SK-N-SH treated with all-trans-retinoic acid at 6 μM for 48 hours (cell line): ENCODE data around the gene FTCD.

ENCODE experiments used
- ATAC-seq: fragments of 200-7000 bp; cut with Tn5 transposase; 3 replicates; pipeline ENCODE4 v1.9.1; 2020; ENCODE audit warnings: mild to moderate bottlenecking, moderate library complexity
- ARNTL ChIP-seq: fragments of 450-650 bp; formaldehyde crosslinking; IDR thresholded peaks from 2 replicates; pipeline ENCODE4 v1.5.0; 2020; ENCODE audit warnings: low read depth, mild to moderate bottlenecking, moderate library complexity, borderline replicate concordance
- CSDC2 ChIP-seq: fragments of 250-450 bp; sonication (Bioruptor Pico); IDR thresholded peaks from 2 replicates; pipeline ENCODE4 v1.5.0; 2020; ENCODE audit warnings: mild to moderate bottlenecking, moderate library complexity
- ESRRG ChIP-seq: fragments of 250-450 bp; sonication (Bioruptor Pico); IDR thresholded peaks from 2 replicates; pipeline ENCODE4 v1.6.1; 2021; ENCODE audit warnings: mild to moderate bottlenecking
- GLIS3 ChIP-seq: fragments of 250-450 bp; sonication (Bioruptor Pico); IDR thresholded peaks from 2 replicates; pipeline ENCODE4 v1.5.0; 2020; ENCODE audit warnings: mild to moderate bottlenecking, moderate library complexity
- OSR1 ChIP-seq: fragments of 250-450 bp; sonication (Bioruptor Pico); IDR thresholded peaks from 2 replicates; pipeline ENCODE4 v1.8.0; 2022; ENCODE audit warnings: moderate library complexity, mild to moderate bottlenecking, inconsistent platforms
- PPARA ChIP-seq: fragments of 250-450 bp; sonication (Bioruptor Pico); IDR thresholded peaks from 2 replicates; pipeline ENCODE4 v1.5.0; 2020; ENCODE audit warnings: mild to moderate bottlenecking, borderline replicate concordance
- SNAI2 ChIP-seq: fragments of 250-450 bp; sonication (Bioruptor Pico); IDR thresholded peaks from 2 replicates; pipeline ENCODE4 v1.5.0; 2020; ENCODE audit warnings: mild to moderate bottlenecking, moderate library complexity
- TCF4 ChIP-seq: fragments of 250-450 bp; sonication (Bioruptor Pico); IDR thresholded peaks from 2 replicates; pipeline ENCODE4 v1.8.0; 2021; ENCODE audit warnings: mild to moderate bottlenecking, moderate library complexity, borderline replicate concordance
- TOX ChIP-seq: fragments of 250-450 bp; sonication (Bioruptor Pico); IDR thresholded peaks from 2 replicates; pipeline ENCODE4 v1.8.0; 2021; ENCODE audit warnings: mild to moderate bottlenecking, moderate library complexity, borderline replicate concordance
- ZFP3 ChIP-seq: fragments of 250-450 bp; sonication (Bioruptor Pico); IDR thresholded peaks from 2 replicates; pipeline ENCODE4 v1.5.0; 2020; ENCODE audit warnings: mild to moderate bottlenecking, moderate library complexity
- ZFP30 ChIP-seq: fragments of 450-650 bp; formaldehyde crosslinking; IDR thresholded peaks from 2 replicates; pipeline ENCODE4 v1.5.0; 2022; ENCODE audit warnings: mild to moderate bottlenecking, moderate library complexity
- ZNF565 ChIP-seq: fragments of 450-650 bp; formaldehyde crosslinking; conservative IDR thresholded peaks from 2 replicates; pipeline ENCODE4 v1.5.0; 2020; ENCODE audit warnings: low read depth, mild to moderate bottlenecking, moderate library complexity
- ZNF70 ChIP-seq: fragments of 450-650 bp; formaldehyde crosslinking; IDR thresholded peaks from 2 replicates; pipeline ENCODE4 v1.5.0; 2020; ENCODE audit warnings: mild to moderate bottlenecking, moderate library complexity
- ZNF8 ChIP-seq: fragments of 450-650 bp; formaldehyde crosslinking; IDR thresholded peaks from 2 replicates; pipeline ENCODE4 v1.5.0; 2020; ENCODE audit warnings: mild to moderate bottlenecking, moderate library complexity
- TF ChIP-seq, protein P1 (sequence below): fragments of 250-450 bp; sonication (Bioruptor Pico); IDR thresholded peaks from 2 replicates; pipeline ENCODE4 v1.8.0; 2020; ENCODE audit warnings: mild to moderate bottlenecking, moderate library complexity, borderline replicate concordance
- TF ChIP-seq, protein P2 (sequence below): fragments of 250-450 bp; sonication (Bioruptor Pico); IDR thresholded peaks from 2 replicates; pipeline ENCODE4 v1.5.1; 2021; ENCODE audit warnings: mild to moderate bottlenecking, moderate library complexity
- TF ChIP-seq, protein P3 (sequence below): fragments of 250-450 bp; sonication (Bioruptor Pico); IDR thresholded peaks from 2 replicates; pipeline ENCODE4 v1.5.1; 2020; ENCODE audit warnings: low read depth, mild to moderate bottlenecking, moderate library complexity
- TF ChIP-seq, protein P4 (sequence below): fragments of 250-450 bp; sonication (Bioruptor Pico); IDR thresholded peaks from 2 replicates; pipeline ENCODE4 v1.5.0; 2020; ENCODE audit warnings: mild to moderate bottlenecking, moderate library complexity

FTCD gene

DNA sequence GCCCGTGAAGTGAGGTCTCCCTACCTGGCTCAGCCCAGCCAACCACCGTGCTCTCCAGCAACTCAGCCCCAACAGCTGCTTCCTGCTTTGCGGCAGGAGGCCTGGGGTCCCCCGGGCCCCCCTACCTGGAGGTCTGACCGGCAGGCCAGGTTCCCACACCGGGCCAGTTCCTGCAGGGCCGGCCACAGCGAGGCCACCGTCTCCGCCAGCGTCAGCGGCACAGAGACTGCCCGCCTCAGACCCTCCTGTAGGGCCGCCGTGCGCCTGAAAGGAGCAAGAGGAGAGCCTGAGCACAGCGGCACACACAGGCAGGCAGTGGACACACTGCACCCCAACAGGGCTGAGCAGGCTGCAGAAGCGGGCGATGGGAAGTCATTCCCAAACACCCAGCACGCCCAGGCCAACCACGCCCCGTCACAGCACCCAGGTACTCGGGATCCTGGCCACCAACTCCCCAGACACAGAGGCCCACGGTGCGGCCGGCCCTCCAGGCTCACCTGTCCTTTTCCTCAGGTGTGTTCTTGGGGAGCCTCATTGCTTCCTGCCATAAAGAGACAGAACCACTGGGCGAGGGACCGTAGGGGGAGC is 16.9 kb downstream of the FTCD start (continued):
- TF ChIP-seq, protein P1, sequence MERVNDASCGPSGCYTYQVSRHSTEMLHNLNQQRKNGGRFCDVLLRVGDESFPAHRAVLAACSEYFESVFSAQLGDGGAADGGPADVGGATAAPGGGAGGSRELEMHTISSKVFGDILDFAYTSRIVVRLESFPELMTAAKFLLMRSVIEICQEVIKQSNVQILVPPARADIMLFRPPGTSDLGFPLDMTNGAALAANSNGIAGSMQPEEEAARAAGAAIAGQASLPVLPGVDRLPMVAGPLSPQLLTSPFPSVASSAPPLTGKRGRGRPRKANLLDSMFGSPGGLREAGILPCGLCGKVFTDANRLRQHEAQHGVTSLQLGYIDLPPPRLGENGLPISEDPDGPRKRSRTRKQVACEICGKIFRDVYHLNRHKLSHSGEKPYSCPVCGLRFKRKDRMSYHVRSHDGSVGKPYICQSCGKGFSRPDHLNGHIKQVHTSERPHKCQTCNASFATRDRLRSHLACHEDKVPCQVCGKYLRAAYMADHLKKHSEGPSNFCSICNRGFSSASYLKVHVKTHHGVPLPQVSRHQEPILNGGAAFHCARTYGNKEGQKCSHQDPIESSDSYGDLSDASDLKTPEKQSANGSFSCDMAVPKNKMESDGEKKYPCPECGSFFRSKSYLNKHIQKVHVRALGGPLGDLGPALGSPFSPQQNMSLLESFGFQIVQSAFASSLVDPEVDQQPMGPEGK (CRISPR knock-in tag) = no peak
- TF ChIP-seq TCF4 (CRISPR knock-in tag) = no peak
- TF ChIP-seq ARNTL (CRISPR knock-in tag) = no peak

DNA sequence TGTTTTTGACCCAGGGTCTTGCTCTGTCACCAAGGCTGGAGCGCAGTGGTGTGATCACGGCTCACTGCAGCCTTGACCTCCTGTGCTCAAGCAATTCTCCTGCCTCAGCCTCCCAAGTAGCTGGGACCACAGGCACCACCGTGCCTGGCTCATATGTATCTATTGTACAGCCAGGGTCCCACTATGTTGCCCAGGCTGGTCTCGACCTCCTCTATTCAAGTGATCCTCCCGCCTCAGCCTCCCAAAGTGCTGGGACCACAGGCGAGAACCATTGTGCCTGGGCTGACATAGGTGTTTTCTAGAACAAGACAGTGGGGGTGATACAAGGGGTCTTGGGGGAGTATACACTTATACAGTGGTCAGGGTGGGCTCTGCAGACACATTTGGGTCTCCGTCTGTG is 17.5 kb downstream of the FTCD start:
- ATAC-seq = no peak

DNA sequence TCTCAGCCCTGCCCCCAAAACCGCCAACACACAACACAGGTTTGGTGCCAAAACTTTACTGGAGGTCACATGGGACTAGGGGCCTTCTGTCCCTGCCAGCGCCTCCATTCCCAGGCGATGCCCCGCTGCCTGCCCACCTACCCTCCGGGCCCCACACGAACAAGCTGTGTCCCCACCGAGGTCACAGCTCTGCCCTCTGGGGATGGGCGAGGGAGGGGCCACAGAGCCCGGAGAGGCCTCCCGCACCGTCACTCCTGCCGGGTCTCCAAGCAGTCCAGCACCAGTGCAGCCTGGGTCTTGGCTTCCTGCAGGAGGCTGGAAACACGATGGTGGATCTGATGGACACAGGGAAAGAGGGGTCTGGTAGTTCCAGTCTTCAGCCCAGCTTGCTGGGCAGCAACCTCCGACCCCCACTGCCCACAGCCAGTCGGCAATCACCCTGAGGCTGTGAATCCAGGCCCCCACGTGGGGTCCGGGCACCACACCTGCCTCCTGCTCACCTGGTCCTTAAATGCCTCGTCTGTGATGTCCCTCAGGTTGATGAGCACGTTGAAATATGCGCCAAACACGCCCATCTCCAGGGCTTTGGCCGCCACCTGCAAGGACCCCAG is 18.5 kb downstream of the FTCD start:
- TF ChIP-seq GLIS3 (no peak), TOX (no peak), ZFP3 (no peak), ESRRG (CRISPR knock-in tag) (no peak), CSDC2 (no peak), SNAI2 (no peak), TCF4 (CRISPR knock-in tag) (no peak), OSR1 (no peak), ZNF565 (CRISPR knock-in tag) (no peak), ARNTL (CRISPR knock-in tag) (no peak), ZNF8 (no peak), PPARA (CRISPR knock-in tag) (no peak), ZFP30 (CRISPR knock-in tag) (no peak)
- TF ChIP-seq, protein P2, sequence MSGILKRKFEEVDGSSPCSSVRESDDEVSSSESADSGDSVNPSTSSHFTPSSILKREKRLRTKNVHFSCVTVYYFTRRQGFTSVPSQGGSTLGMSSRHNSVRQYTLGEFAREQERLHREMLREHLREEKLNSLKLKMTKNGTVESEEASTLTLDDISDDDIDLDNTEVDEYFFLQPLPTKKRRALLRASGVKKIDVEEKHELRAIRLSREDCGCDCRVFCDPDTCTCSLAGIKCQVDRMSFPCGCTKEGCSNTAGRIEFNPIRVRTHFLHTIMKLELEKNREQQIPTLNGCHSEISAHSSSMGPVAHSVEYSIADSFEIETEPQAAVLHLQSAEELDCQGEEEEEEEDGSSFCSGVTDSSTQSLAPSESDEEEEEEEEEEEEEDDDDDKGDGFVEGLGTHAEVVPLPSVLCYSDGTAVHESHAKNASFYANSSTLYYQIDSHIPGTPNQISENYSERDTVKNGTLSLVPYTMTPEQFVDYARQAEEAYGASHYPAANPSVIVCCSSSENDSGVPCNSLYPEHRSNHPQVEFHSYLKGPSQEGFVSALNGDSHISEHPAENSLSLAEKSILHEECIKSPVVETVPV (CRISPR knock-in tag) = no peak
- TF ChIP-seq, protein P1 (CRISPR knock-in tag) = no peak
- TF ChIP-seq, protein P3, sequence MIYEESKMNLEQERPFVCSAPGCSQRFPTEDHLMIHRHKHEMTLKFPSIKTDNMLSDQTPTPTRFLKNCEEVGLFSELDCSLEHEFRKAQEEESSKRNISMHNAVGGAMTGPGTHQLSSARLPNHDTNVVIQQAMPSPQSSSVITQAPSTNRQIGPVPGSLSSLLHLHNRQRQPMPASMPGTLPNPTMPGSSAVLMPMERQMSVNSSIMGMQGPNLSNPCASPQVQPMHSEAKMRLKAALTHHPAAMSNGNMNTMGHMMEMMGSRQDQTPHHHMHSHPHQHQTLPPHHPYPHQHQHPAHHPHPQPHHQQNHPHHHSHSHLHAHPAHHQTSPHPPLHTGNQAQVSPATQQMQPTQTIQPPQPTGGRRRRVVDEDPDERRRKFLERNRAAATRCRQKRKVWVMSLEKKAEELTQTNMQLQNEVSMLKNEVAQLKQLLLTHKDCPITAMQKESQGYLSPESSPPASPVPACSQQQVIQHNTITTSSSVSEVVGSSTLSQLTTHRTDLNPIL (CRISPR knock-in tag) = no peak
- no peak for ATAC-seq

More for the DNA sequence above, 17.5 kb downstream of the FTCD start:
- TF ChIP-seq ESRRG (CRISPR knock-in tag) (no peak), TOX (no peak), SNAI2 (no peak), ZFP3 (no peak), ARNTL (CRISPR knock-in tag) (no peak), CSDC2 (no peak), ZFP30 (CRISPR knock-in tag) (no peak), ZNF70 (CRISPR knock-in tag) (no peak)
- TF ChIP-seq, protein P1 (CRISPR knock-in tag) = no peak
- TF ChIP-seq, protein P4, sequence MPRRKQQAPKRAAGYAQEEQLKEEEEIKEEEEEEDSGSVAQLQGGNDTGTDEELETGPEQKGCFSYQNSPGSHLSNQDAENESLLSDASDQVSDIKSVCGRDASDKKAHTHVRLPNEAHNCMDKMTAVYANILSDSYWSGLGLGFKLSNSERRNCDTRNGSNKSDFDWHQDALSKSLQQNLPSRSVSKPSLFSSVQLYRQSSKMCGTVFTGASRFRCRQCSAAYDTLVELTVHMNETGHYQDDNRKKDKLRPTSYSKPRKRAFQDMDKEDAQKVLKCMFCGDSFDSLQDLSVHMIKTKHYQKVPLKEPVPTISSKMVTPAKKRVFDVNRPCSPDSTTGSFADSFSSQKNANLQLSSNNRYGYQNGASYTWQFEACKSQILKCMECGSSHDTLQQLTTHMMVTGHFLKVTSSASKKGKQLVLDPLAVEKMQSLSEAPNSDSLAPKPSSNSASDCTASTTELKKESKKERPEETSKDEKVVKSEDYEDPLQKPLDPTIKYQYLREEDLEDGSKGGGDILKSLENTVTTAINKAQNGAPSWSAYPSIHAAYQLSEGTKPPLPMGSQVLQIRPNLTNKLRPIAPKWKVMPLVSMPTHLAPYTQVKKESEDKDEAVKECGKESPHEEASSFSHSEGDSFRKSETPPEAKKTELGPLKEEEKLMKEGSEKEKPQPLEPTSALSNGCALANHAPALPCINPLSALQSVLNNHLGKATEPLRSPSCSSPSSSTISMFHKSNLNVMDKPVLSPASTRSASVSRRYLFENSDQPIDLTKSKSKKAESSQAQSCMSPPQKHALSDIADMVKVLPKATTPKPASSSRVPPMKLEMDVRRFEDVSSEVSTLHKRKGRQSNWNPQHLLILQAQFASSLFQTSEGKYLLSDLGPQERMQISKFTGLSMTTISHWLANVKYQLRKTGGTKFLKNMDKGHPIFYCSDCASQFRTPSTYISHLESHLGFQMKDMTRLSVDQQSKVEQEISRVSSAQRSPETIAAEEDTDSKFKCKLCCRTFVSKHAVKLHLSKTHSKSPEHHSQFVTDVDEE (CRISPR knock-in tag) = no peak
